ENCODE measurements around the gene ALK.

ALK gene

GRCh38 chr2:29811378-29811777, 110.0 kb downstream of the ALK start:
- TF ChIP-seq ZNF274 (IDR thresholded peaks at IDR 0.05; ENCODE audit: low read depth, low read length): no peak
- TF ChIP-seq YY1 (IDR thresholded peaks at IDR 0.05; ENCODE audit: insufficient read depth, insufficient read length): no peak
- TF ChIP-seq SUZ12 (IDR thresholded peaks at IDR 0.05; ENCODE audit: extremely low read depth, insufficient read depth, insufficient read length): no peak
- Histone ChIP-seq H3K9me3 (ENCODE audit: insufficient read depth, low read length) (no peaks in the 10 kb centered on the region), H3K27me3 (ENCODE audit: insufficient read depth, insufficient read length) (no peaks in the 10 kb centered on the region), H3K4me3 (ENCODE audit: insufficient read length, low read depth) (no peak overlapping the region), H3K9ac (ENCODE audit: insufficient read length, low read depth) (no peak overlapping the region), H3K36me3 (ENCODE audit: insufficient read depth, insufficient read length, low read length) (no peaks in the 10 kb centered on the region), H3K4me1 (ENCODE audit: insufficient read depth, insufficient read length) (no peaks in the 10 kb centered on the region)
- no peak for DNase-seq (ENCODE audit: low read depth, low spot score)

GRCh38 chr2:29810956-29811355, 110.4 kb downstream of the ALK start:
- DNase-seq (ENCODE audit: low read depth, low spot score): no peak
- Histone ChIP-seq H3K27me3 (ENCODE audit: insufficient read depth, insufficient read length) (no peaks in the 10 kb centered on the region), H3K9ac (ENCODE audit: insufficient read length, low read depth) (no peak overlapping the region), H3K36me3 (ENCODE audit: insufficient read depth, insufficient read length, low read length) (no peaks in the 10 kb centered on the region), H3K4me3 (ENCODE audit: insufficient read length, low read depth) (no peak overlapping the region), H3K4me1 (ENCODE audit: insufficient read depth, insufficient read length) (no peaks in the 10 kb centered on the region), H3K9me3 (ENCODE audit: insufficient read depth, low read length) (no peaks in the 10 kb centered on the region)
- TF ChIP-seq YY1 (IDR thresholded peaks at IDR 0.05; ENCODE audit: insufficient read depth, insufficient read length) (no peak), ZNF274 (IDR thresholded peaks at IDR 0.05; ENCODE audit: low read depth, low read length) (no peak), SUZ12 (IDR thresholded peaks at IDR 0.05; ENCODE audit: extremely low read depth, insufficient read depth, insufficient read length) (no peak)

- Histone ChIP-seq H3K27me3 (ENCODE audit: insufficient read depth, insufficient read length) (no peaks in the 10 kb centered on the region), H3K36me3 (ENCODE audit: insufficient read depth, insufficient read length, low read length) (no peaks in the 10 kb centered on the region), H3K4me1 (ENCODE audit: insufficient read depth, insufficient read length) (no peaks in the 10 kb centered on the region), H3K9ac (ENCODE audit: insufficient read length, low read depth) (no peak overlapping the region), H3K9me3 (ENCODE audit: insufficient read depth, low read length) (no peaks in the 10 kb centered on the region), H3K4me3 (ENCODE audit: insufficient read length, low read depth) (no peak overlapping the region)
- TF ChIP-seq ZNF274 (IDR thresholded peaks at IDR 0.05; ENCODE audit: low read depth, low read length) (no peak), YY1 (IDR thresholded peaks at IDR 0.05; ENCODE audit: insufficient read depth, insufficient read length) (no peak), SUZ12 (IDR thresholded peaks at IDR 0.05; ENCODE audit: extremely low read depth, insufficient read depth, insufficient read length) (no peak)
- DNase-seq (ENCODE audit: low read depth, low spot score): no peak
Measured at GRCh38 chr2:29808321-29808720, 113.1 kb downstream of the ALK start.

- Histone ChIP-seq H3K36me3 (ENCODE audit: insufficient read depth, insufficient read length, low read length) (no peaks in the 10 kb centered on the region), H3K9me3 (ENCODE audit: insufficient read depth, low read length) (no peaks in the 10 kb centered on the region), H3K4me1 (ENCODE audit: insufficient read depth, insufficient read length) (no peaks in the 10 kb centered on the region), H3K4me3 (ENCODE audit: insufficient read length, low read depth) (no peak overlapping the region), H3K27me3 (ENCODE audit: insufficient read depth, insufficient read length) (no peaks in the 10 kb centered on the region), H3K9ac (ENCODE audit: insufficient read length, low read depth) (no peak overlapping the region)
- TF ChIP-seq YY1 (IDR thresholded peaks at IDR 0.05; ENCODE audit: insufficient read depth, insufficient read length) (no peak), ZNF274 (IDR thresholded peaks at IDR 0.05; ENCODE audit: low read depth, low read length) (no peak), SUZ12 (IDR thresholded peaks at IDR 0.05; ENCODE audit: extremely low read depth, insufficient read depth, insufficient read length) (no peak)
- no peak for DNase-seq (ENCODE audit: low read depth, low spot score)
Measured at GRCh38 chr2:29807082-29807481, 114.3 kb downstream of the ALK start.

GRCh38 chr2:29806461-29806860, 114.9 kb downstream of the ALK start:
- TF ChIP-seq ZNF274 (IDR thresholded peaks at IDR 0.05; ENCODE audit: low read depth, low read length): no peak
- no peak for TF ChIP-seq YY1 (IDR thresholded peaks at IDR 0.05; ENCODE audit: insufficient read depth, insufficient read length)
- TF ChIP-seq SUZ12 (IDR thresholded peaks at IDR 0.05; ENCODE audit: extremely low read depth, insufficient read depth, insufficient read length): no peak
- Histone ChIP-seq H3K4me1 (ENCODE audit: insufficient read depth, insufficient read length) (no peaks in the 10 kb centered on the region), H3K36me3 (ENCODE audit: insufficient read depth, insufficient read length, low read length) (no peaks in the 10 kb centered on the region), H3K9ac (ENCODE audit: insufficient read length, low read depth) (no peak overlapping the region), H3K27me3 (ENCODE audit: insufficient read depth, insufficient read length) (no peaks in the 10 kb centered on the region), H3K4me3 (ENCODE audit: insufficient read length, low read depth) (no peak overlapping the region), H3K9me3 (ENCODE audit: insufficient read depth, low read length) (no peaks in the 10 kb centered on the region)
- DNase-seq (ENCODE audit: low read depth, low spot score): no peak

- H3K9ac ChIP-seq (ENCODE audit: insufficient read length, low read depth): no peak overlapping the region
- TF ChIP-seq YY1 (IDR thresholded peaks at IDR 0.05; ENCODE audit: insufficient read depth, insufficient read length) (no peak), ZNF274 (IDR thresholded peaks at IDR 0.05; ENCODE audit: low read depth, low read length) (no peak), SUZ12 (IDR thresholded peaks at IDR 0.05; ENCODE audit: extremely low read depth, insufficient read depth, insufficient read length) (no peak)
- no peaks in the 10 kb centered on the region for H3K27me3 ChIP-seq (ENCODE audit: insufficient read depth, insufficient read length)
- no peak overlapping the region for H3K4me3 ChIP-seq (ENCODE audit: insufficient read length, low read depth)
- H3K36me3 ChIP-seq (ENCODE audit: insufficient read depth, insufficient read length, low read length): no peaks in the 10 kb centered on the region
- no peaks in the 10 kb centered on the region for H3K4me1 ChIP-seq (ENCODE audit: insufficient read depth, insufficient read length)
- H3K9me3 ChIP-seq (ENCODE audit: insufficient read depth, low read length): no peaks in the 10 kb centered on the region
- no peak for DNase-seq (ENCODE audit: low read depth, low spot score)
Measured at GRCh38 chr2:29804671-29805070, 116.7 kb downstream of the ALK start.

- H3K4me1 ChIP-seq (ENCODE audit: insufficient read depth, insufficient read length): no peaks in the 10 kb centered on the region
- no peak for DNase-seq (ENCODE audit: low read depth, low spot score)
- TF ChIP-seq SUZ12 (IDR thresholded peaks at IDR 0.05; ENCODE audit: extremely low read depth, insufficient read depth, insufficient read length) (no peak), YY1 (IDR thresholded peaks at IDR 0.05; ENCODE audit: insufficient read depth, insufficient read length) (no peak), ZNF274 (IDR thresholded peaks at IDR 0.05; ENCODE audit: low read depth, low read length) (no peak)
- no peaks in the 10 kb centered on the region for H3K9me3 ChIP-seq (ENCODE audit: insufficient read depth, low read length)
- no peak overlapping the region for H3K4me3 ChIP-seq (ENCODE audit: insufficient read length, low read depth)
- no peaks in the 10 kb centered on the region for H3K36me3 ChIP-seq (ENCODE audit: insufficient read depth, insufficient read length, low read length)
- no peak overlapping the region for H3K9ac ChIP-seq (ENCODE audit: insufficient read length, low read depth)
- no peaks in the 10 kb centered on the region for H3K27me3 ChIP-seq (ENCODE audit: insufficient read depth, insufficient read length)
Measured at GRCh38 chr2:29803537-29803936, 117.8 kb downstream of the ALK start.

- TF ChIP-seq SUZ12 (IDR thresholded peaks at IDR 0.05; ENCODE audit: extremely low read depth, insufficient read depth, insufficient read length) (no peak), YY1 (IDR thresholded peaks at IDR 0.05; ENCODE audit: insufficient read depth, insufficient read length) (no peak), ZNF274 (IDR thresholded peaks at IDR 0.05; ENCODE audit: low read depth, low read length) (no peak)
- H3K4me1 ChIP-seq (ENCODE audit: insufficient read depth, insufficient read length): no peaks in the 10 kb centered on the region
- DNase-seq (ENCODE audit: low read depth, low spot score): no peak
- no peaks in the 10 kb centered on the region for H3K27me3 ChIP-seq (ENCODE audit: insufficient read depth, insufficient read length)
- H3K9ac ChIP-seq (ENCODE audit: insufficient read length, low read depth): no peak overlapping the region
- no peaks in the 10 kb centered on the region for H3K36me3 ChIP-seq (ENCODE audit: insufficient read depth, insufficient read length, low read length)
- no peak overlapping the region for H3K4me3 ChIP-seq (ENCODE audit: insufficient read length, low read depth)
- no peaks in the 10 kb centered on the region for H3K9me3 ChIP-seq (ENCODE audit: insufficient read depth, low read length)
Measured at GRCh38 chr2:29802986-29803385, 118.4 kb downstream of the ALK start.

All from NT2/D1 (cell line).